Fibroblast of upper back skin (primary cell): ENCODE results near the gene FGD5.

ENCODE experiments used
- DNase-seq: peaks from one replicate; pipeline ENCODE4 v3.0.0-alpha.2; 2013

The FGD5 gene

DNA sequence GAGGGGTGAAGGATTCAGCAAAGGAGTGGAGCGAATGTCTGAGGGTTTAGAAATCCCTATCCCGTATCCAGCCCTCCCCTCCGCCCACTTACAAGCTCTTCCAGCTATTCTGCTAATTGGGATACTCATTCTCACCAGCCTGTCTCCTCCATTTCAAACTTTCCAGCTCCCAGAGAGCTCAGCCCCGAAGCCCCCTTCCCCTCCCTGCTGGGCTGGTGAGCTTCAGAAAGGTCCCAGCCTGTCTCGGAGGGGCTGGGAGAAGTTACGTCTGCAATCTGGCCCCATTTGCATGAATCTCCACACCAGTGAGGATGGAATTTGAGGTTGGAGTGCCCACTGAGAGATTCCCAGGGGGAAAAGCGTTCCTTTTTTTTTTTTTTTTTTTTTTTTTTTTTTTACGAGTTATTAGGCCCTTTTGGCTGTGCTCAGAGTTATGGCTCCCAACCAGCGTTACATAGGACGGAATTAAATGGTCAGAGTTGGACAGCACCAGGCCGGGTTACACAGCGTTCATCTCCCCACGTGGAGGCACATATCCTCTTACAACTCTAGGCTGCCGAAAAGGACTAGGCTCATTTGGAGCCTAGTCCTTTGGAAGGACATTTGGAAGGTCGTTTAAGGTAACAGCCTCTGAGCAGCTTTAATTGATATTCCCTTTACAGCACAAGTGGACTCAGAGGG lies 34.6 kb downstream of the FGD5 start:
- DNase-seq = no peak

DNA sequence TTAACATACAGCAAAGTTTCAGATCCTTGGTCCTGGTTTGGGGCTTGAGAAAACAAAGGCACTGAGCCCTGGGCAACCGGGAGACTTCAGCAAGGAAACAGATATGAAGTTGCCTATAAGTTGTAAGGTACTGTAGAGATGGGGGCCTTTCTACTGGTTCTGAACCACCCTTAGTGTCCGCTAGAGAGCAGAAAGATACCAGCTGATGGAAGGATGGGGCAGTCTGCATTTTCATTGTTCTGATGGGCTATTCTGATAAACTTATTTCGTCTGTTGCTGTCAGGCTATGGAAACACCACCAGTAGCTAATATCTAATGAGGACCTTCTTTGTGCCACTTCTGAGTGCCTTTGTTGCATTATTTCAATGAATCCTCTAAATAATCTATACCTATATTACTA lies 38.7 kb downstream of the FGD5 start:
- DNase-seq = no peak

DNA sequence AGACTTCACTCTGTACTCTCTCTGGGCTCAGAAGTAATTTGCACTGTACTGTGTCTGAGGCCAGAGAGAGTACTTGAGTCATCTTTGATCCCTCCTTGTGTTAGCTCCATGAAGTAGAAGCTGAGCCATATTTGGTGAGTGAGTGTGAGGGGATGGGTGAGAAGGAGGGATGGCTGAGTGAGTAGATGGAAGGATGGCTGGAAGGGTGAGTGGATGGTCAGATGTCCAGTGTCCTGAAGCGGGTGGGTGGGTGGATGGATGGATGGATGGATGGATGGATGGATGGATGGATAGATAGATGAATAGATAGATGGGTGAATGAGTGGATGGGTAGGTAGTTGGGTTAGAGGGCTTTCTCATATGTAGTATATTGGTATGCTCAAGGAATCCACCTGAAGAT lies 39.3 kb downstream of the FGD5 start:
- DNase-seq = no peak

DNA sequence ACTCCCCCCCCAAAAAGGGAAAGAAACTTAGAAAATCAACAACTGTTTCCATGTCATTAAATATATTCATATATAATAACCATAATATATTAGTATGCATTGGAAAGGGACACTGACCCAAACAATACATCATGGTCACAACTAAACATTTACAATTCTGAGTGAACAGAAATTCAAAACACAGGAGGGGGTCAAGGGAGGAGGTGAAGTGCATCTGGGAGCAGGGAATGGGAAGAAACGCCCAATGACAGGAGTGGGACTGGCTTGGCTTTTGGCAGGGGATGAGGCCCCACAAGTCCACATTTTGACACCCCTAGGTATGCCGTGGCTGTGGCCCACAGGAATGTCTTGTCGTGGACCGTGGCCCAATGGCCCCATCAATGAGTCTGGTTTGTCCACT lies 41.1 kb downstream of the FGD5 start:
- no peak for DNase-seq

DNA sequence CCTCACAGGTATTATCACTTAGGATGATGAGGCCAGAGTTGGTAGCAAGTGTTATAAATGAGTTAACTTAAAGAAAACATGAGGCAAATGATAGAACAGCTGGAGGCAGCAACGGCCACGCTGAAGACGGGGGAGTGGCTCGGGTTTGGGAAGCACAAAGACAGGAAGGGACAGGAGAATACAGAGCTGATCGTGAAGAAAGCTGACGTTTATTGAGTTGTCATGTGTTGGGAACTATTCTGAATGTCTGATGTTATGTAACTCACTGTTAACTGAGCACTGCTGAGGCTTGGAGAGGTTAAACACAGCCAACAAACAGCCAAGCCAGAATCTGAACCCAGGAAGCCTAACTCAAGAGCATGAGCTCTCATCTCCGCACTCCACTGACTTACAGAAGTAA lies 42.3 kb downstream of the FGD5 start:
- no peak for DNase-seq

DNA sequence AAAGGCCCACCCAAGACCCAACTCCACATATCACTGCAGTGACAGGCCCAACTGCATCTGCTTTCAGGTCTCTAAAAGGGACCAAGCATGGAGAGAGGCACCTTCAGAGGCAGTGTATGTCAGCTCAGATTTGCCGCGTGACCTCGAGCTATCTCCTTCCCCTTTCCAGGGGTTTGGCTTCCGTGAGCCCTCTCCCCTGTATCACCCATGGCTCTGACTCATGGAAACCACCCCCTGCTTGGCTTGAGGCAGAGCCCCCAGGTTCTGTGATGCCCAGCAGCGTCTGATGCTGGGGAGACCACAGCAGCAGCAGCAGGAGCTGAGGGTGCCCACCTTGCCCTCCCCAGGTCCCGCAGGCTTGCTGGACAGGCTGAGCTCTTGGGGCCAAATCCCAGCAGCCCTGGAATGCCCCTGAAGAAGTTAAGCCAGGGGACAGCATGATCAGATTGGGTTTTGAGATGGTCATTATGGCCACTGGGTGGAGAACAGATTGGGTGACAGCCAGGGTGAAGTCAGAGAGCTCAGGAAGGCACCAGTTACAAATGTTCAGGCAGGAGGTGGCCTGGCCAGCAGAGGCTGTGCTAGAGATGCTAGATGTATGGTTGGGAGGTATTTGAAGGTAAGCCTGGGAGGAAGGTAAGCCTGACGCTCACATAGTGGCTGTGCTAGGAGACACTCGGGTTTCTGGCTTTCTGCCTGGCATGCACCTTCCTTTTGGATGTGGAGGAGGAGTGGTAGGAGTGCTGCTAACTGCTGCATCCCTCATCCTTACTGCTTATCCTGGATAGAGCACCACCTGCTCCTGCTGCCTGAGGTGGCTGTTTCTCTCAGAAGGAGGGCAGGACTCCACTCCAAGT lies 42.9 kb downstream of the FGD5 start:
- DNase-seq = no peak

DNA sequence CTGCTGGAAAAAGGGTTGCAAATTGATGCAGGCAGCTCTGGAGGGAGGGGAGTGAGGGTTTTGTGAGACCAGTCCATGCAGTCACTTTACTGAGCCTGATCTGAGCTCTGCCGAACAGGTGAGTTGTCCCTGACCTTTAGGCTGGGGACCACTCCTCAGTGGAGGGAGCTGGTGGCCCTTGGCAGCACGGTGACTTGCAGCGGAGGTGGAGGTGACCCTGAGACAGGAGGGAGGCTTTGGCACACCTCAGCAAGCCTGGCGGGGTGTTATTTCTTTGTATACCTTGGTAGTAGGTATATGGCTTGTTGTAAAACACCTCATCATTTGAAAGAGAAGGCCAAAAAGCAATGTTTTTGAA lies 43.5 kb downstream of the FGD5 start:
- no peak for DNase-seq

DNA sequence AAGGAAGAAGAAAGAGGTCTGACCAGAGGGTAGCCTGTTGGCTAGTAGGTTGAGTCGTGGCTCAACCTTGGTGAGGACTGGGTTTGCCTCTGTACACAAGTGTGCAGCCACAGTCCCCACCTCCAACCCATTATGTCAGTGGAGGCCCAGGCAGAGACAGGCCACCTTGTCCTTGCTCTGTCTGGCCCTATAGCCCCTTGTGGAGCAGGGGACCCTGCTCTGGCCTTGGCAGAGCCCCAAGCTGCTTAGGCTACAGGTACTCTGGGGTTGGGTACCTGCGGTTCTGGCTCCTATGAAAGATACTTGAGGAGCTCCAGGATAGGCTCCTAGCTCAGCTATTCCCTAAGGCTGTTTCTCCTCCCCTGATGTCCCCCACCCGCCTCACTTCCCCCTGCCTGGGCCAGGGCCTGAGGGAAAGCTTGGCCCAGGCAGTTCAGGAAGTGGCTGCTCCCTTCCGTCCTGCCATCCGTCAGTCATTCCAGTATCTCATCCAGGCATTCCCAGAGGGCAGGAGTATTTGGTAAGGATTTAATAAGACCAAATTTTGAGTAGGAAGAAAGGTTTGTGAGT lies 44.0 kb downstream of the FGD5 start:
- DNase-seq = no peak

DNA sequence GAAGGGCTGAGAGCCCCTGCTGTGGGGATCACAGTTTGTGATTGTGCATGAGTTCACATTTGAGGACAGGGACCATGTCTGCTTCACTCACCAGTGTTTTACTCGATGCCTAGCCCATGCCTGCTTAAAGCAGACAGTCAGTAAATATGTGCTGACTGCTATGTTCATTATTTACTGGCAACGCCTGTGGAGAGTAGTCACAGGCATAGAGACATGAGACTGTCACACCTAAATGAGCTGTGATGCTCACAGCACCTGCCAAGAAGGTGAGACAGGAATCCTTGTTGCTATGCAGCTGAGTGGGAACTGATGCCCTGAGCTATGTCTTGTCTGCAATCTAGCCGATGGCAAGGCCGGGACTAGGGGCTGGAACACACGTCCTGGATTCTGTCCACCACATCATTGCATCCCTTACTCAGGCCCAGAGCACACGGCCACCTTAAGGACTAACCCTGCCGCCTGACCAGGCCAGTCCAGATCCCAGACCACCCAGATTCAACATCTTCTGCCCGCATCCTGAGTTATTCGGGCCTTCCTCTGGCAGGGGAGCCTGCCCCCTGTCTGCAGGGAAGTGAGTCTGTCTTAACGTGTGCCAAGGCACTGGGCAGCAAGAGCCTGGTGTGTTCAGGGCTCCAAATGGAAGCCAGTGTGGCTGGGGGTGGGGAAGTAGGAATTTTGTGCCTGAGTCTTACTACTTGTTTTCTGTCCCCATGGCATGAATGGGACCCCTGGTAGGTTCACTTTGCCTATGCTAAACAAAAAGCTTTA lies 44.8 kb downstream of the FGD5 start:
- DNase-seq = no peak

DNA sequence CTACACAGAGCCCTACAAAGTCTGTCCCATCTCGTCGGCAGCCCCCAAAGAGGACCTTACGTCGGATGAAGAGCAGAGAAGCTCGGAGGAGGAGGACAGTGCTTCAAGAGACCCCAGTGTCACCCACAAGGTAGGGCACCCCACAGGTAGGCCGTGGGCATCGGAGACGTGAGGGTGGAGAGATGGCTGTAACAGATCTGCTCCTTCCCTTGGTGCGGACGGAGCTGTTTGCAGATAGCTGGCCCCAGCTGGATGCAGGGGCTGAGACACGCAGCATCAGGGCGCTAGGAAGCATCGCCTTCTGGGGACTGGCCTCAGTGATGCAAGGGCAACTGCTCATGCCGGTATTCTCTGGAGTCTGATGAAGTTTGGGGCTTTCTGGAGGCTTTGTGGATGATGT lies 45.4 kb downstream of the FGD5 start:
- no peak for DNase-seq

DNA sequence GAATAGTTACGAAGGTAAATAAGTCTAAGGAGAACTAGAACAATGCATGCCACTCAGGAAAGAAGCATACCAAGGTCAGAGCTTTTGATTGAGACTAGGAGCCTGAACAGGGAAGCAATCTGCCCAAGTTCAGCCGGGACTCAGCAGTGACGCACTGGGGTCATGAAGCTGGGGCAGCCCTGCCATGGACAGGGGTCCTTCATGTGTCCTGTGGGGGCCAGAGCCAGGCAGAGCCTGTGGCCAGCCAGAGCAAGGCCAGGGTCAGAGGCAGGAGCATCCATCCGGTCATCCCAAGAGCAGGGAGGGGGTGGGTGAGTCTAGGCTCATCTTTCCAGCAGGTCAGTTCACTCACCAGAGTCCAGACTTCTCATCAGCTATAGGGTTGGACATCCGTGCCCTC lies 47.9 kb downstream of the FGD5 start:
- DNase-seq = no peak

DNA sequence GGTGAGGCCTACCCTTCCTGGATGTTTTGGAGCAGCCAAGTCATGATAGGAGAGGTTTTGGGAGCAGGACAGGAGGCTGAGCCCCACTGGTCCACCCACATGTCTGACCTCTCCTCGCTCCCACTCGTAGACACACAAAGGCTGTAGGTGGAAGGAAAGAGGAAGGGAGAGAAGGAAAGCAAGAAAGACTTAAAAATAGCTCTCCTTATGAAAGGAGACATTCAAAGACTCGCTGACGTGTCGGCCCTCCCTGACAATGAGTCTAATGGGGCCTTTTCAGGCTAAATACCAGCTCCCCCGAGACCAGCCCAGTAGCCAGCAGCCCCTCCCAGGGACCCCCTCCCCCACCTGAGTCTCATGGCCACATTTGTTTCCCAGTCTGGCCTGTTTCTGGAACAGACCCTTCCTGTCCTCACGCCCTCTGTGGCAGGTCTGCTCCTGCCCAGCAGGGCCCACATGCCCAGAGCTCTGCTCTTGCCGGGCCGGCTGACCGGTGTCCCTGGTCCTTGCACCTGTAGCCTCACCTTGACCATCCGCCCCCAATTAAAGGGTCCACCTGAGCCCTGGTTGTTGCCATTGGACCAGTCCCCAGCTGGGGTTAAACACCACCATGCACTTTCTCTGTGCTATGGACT lies 49.3 kb downstream of the FGD5 start:
- no peak for DNase-seq

DNA sequence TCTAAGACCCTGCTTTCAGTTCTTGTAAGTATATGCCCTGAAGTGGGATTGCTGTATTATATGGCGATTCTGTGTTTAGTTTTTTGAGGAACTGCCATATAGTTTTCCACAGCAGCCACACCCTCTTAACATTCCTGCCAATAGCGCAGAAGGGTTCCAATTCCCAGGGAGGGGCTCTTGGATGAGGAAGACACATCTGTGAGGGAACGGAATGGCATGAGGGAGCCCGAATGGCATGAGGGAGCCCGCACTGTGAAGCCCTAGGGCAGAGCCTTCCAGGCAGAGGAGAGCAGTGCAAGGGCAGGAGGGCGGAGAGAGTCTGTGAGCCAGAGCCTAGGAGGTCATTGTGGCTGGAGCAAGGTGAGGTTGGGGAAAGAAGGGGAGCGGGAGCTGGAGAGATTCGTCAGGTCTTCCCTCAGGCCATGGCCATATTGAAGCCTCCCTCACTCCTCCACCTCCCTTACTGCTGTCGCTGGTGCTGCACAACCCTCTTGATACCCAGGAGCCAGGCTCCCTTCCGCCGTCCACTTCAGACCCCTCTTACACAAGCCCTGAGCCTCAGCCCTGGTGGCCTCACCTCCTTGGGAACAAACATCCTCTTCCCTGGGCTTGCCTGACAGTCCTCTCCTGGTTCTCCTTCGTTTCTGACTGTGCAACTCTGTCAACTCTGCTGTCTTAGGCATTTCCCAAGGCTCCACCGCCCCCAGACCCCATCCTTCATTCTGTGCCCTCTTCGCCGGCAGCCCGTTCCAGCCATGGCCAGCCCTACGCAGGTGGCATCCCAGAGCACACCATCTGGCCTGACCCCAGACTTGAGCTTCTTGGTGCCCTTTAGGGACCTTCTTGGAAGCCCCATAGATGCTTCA lies 51.4 kb downstream of the FGD5 start:
- no peak for DNase-seq

DNA sequence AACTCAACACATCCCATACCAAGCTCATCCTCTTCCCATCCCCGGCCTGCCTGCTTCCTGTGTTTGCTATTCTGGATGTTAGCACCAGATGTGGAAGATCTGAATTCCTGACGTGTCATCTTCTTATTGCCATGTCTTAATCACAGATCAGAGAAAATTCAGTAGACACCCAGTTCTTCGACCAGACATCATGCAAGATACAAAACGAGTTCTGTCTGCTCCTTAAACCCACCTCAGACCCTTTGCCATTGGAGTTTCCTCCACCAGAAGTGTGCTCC lies 52.0 kb downstream of the FGD5 start:
- DNase-seq = no peak

DNA sequence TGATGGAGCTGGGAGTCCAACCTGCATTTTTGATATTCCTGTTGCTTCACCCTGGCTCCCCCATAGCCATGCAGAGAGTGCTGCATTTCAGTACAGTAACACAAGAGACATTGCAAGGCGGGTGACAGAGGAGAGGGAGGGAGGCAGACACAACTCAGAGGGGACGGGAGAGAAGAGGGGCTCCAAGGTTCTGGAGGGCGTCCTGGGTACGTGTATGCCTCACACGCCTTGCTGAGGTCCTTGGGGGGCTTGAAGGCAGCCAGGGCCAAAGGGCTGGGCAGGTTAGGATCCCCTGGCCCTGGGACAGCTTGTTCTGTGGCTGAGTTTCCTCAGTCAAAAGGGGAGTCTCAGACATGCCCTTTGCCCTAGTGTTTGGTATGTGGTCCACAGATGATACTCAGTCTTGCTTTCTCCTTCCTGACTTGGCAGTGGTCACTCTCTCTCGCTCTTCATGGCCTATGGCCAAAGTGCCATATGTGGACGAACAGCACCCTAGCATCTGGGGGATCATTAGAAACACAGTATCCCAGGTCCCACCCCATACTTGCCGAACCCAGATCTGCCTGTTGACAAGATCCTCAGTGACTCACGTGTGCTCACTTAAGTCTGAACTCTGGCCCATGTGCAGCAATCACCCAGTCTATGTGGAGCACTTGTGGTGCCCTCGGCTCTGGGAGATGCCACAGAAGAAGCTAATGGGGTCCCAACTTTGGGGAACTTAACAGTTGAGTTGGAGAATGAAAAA lies 52.9 kb downstream of the FGD5 start:
- DNase-seq = no peak

DNA sequence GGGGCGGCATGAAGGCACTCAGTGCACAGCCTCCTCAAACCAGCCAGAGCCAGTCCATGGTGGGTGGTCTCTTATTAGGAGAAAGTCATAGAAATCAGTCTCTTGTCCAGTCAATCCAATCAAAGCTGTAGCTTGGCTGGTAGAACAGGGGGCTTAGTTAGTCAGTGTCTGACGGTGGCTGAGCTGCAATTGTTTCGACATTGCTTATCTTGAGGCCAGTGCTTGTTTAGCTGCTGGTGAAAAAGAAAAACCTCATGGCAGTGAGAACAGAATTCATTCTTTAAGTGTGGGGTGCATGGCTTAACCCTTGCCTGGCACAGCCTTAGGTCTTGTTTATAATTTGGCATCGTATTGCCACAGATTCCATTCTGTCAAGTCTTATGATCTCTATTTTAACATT lies 53.9 kb downstream of the FGD5 start:
- no peak for DNase-seq

DNA sequence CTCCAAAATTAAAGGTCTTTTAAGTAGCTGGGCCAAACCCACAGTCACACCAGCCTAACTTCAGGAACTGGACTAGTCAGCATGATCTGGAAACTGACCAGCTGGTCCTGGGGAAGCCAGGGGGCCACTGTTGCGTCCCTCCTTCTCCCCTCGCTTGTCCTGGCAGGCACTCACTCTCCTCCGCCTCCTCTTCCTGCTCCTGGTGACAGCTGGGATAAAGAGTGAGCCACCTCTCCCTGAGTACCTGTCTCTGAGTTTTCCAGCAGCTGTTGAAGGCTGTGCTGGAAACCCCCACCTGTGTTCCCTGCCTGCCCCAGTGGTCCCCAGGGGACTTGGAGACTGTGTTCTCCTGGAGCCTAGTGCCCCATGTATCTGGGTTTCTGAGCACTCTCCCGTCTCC lies 56.0 kb downstream of the FGD5 start:
- DNase-seq = no peak

DNA sequence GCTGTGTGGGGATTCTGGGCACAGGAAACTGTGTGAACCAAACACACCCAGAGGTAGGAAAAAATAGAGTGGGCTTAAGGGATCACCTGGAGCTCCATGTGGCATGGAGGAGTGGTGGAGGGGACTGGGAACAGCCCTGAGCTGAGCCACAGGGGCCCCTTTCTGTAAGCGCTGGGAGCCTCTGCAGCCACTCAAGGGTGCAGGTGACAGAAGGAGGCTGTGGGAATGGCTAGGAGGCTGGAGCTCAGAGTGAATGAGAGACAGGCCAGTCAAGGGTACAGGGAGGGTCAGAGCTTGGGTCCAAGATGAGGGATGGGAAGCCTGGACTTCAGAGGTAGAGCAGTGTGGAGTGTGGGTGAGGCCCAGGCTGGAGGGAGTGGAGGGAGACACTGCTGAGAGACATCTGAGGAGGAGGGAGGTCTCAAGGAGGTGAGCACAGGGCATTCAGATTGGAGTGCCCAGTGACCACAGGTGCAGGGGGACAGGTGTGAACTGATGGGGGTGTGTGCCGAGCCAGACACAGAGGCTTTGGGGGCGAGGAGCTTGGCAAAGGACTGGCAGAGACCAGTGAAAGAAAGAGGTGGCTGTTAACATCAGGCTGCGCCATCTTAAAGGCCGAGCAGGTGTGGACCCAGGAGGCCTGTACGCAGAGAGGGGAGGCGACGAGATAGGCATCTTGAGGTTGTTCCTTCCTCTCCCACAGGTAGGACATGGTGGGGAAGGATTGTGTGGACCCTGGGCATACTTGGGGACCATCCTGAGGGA lies 56.8 kb downstream of the FGD5 start:
- DNase-seq = no peak

DNA sequence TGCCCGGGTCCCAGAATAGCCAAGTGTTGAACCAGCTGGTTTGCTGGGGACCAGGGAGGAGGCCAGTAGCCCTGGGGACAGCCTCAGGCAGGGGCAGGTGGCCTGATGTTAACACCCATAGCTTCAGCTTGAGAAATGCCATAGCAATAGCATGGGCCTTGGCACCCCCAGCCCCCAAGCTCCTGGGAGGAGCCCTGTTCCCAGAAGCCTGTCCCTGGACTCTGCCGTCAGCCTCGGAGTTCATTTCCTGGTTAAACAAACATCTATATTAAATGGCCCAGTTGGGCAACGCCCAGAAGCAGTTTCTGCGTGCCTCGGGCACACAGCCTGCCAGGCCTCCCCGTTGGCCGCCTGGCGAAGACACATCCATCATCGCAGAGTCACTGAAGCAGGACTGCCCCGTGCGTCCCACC lies 58.2 kb downstream of the FGD5 start:
- DNase-seq = no peak

DNA sequence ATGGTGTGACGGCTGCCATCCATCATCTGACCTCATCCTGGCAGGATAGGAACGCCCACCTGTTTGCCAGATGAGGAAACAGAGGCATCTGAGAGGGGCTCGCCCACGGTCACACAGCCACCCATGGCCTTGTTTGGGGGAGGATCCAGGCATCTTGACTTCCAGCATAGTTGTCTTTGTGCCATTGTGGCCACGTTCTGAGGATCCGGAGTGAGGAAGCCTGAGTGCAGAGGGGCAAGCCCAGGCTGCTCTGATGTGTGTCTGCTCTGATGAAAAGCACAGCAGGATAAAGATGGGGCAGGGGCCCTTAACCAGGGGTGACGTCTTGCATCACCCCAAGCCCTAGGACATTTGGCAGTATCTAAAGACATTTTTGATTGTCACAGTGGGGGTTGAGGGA lies 58.7 kb downstream of the FGD5 start:
- DNase-seq = no peak
